Measurements from ENCODE around the gene AIF1.

Gene AIF1

GRCh38 chr6:31662124-31662723, 47.2 kb downstream of the AIF1 start:
- FAIRE-seq: no peak
- TF ChIP-seq PAX5 (IDR thresholded peaks at IDR 0.05; ENCODE audit: insufficient read depth, low read length, severe bottlenecking) (no peak), SPI1 (IDR thresholded peaks at IDR 0.05; ENCODE audit: low read depth, low read length) (no peak), TAF1 (IDR thresholded peaks at IDR 0.05; ENCODE audit: low read depth, low read length) (no peak), POU2F2 (IDR thresholded peaks at IDR 0.05; ENCODE audit: low read depth, low read length) (no peak), POLR2A (IDR thresholded peaks at IDR 0.05; ENCODE audit: low read depth, low read length) (no peak), POLR2AphosphoS5 (IDR thresholded peaks at IDR 0.05; ENCODE audit: low read depth, low read length) (no peak)
- no peak for DNase-seq (ENCODE audit: insufficient read length, low spot score)

GRCh38 chr6:31663126-31663960, 48.3 kb downstream of the AIF1 start:
- DNase-seq (ENCODE audit: insufficient read length, low spot score) (no peak), FAIRE-seq (no peak)
- TF ChIP-seq SPI1 (IDR thresholded peaks at IDR 0.05; ENCODE audit: low read depth, low read length) (no peak), PAX5 (IDR thresholded peaks at IDR 0.05; ENCODE audit: insufficient read depth, low read length, severe bottlenecking) (no peak), TAF1 (IDR thresholded peaks at IDR 0.05; ENCODE audit: low read depth, low read length) (no peak), POU2F2 (IDR thresholded peaks at IDR 0.05; ENCODE audit: low read depth, low read length) (no peak), POLR2AphosphoS5 (IDR thresholded peaks at IDR 0.05; ENCODE audit: low read depth, low read length) (no peak), POLR2A (IDR thresholded peaks at IDR 0.05; ENCODE audit: low read depth, low read length) (no peak)

DNA sequence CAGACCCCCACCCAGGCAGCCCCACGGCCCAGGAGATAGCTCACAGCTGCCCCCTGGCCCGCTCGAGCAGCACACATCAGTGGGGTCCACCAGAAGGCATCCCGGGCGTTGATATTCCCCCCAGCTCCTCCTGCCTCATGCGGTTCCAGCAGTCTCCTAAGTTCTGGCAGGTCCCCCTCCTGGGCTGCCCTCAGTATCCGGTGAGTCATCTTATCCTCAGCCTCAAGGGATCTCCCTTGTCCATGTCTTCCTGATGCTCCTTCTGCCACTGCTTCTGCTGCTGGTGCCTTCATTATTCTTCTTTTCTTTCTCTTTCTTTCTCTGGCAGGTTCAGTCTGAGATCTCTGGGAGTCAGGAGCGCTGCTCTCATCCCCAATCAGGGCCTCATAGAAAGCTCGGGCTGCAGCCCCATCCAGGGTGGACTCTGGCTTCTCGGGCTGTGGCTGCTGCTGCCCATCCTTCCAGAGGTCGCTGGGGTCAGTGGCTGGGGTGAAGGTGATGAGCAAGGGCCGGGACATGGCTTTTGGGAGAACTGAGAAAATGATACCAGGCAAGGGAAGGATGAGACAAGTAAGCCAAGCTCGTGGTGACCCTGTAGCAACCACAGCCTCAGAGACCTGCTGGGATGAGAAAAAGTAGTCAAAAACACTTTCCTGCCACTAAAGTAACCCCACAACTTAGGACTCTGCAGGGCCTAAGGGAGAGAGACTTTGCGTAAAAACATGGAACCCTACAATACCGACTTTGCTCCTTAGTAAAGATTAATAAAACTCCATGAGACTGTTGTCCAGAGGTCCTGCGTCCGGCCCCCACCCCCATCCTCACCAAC, 49.1 kb downstream of the AIF1 start:
- FAIRE-seq: no peak
- DNase-seq (ENCODE audit: insufficient read length, low spot score): no peak
- no peak for TF ChIP-seq POLR2A (IDR thresholded peaks at IDR 0.05; ENCODE audit: low read depth, low read length)
- no peak for TF ChIP-seq POLR2AphosphoS5 (IDR thresholded peaks at IDR 0.05; ENCODE audit: low read depth, low read length)
- TF ChIP-seq SPI1 (IDR thresholded peaks at IDR 0.05; ENCODE audit: low read depth, low read length): no peak
- no peak for TF ChIP-seq POU2F2 (IDR thresholded peaks at IDR 0.05; ENCODE audit: low read depth, low read length)
- TF ChIP-seq TAF1 (IDR thresholded peaks at IDR 0.05; ENCODE audit: low read depth, low read length): no peak
- no peak for TF ChIP-seq PAX5 (IDR thresholded peaks at IDR 0.05; ENCODE audit: insufficient read depth, low read length, severe bottlenecking)

DNA sequence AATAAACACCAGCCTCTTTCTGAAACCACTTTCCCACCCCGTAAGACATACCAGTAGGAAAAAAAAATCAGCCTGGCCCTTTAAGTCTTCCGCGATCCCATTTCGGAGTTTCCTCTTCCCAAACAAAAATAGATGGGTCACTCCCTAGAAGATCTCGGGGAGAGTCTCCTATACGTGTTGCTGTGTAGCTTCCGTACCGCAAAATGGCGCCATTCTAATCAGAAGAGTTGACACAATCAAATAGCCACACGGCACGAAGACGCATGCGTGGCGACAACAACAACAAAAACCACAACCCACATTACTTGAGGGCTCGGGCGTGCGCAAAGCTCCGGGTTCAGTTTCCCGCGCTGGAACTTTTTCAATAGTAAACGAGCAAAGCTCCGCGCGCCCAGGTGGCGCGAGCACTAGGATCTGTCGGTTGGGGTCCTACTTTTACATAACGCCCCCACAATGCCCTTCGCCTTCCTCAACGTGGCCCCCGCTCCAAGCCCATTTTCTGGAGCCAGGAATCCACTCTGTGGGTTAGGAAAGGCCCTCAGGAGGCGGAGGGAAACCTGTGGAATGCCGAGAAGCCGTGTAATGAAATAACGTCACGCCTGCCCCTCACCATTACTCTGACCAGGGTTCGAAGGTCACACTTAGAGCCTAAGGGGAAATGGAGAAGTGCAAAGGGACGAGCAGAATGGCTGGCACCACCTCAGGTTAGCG, 49.9 kb downstream of the AIF1 start, which contains the start of gene GPANK1:
GPANK1 (minus strand) TSS at position 208 of the 711 bp plus-strand sequence. CDS start 519 bp downstream, outside the sequence.
- TF ChIP-seq POU2F2 (IDR thresholded peaks at IDR 0.05; ENCODE audit: low read depth, low read length) (peak; percentile 69; the same call in 1 of the 2 replicates), SPI1 (IDR thresholded peaks at IDR 0.05; ENCODE audit: low read depth, low read length) (peak; percentile 78), PAX5 (IDR thresholded peaks at IDR 0.05; ENCODE audit: insufficient read depth, low read length, severe bottlenecking) (no peak), TAF1 (IDR thresholded peaks at IDR 0.05; ENCODE audit: low read depth, low read length) (peak; percentile 45; the same call in 1 of the 2 replicates)

DNA sequence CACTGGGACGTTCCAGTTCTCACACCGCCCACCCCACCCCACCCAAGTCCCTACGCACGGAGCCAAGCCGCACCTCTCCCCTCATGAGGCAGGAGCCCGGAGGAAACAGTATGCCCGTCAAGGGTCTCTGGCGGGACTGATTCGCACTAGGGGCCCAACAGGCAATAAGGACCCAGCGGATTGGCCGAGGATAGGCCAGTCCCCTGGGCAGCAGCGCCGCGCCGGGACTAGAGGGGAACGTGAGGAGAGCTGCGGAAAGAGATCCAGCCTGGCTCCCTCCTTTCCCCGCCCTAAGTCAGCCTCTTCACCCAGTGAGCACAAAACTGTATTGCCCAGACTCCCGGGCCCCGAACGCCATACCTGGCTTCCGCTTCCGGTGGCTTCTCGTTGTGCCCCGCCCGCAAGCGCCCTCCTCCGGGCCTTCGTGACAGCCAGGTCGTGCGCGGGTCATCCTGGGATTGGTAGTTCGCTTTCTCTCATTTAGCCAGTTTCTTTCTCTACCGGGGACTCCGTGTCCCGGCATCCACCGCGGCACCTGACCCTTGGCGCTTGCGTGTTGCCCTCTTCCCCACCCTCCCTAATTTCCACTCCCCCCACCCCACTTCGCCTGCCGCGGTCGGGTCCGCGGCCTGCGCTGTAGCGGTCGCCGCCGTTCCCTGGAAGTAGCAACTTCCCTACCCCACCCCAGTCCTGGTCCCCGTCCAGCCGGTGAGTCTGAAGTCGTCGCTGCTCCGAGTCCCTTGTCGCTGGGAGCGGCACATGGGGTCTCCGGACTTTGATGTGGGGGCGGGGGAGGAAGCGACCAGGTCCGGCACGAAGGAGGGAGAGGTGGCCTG, 50.7 kb downstream of the AIF1 start, which contains the start of gene CSNK2B:
CSNK2B (plus strand) TSS at position 580 of the 836 bp plus-strand sequence. CDS start 752 bp downstream, outside the sequence.
- FAIRE-seq (peak; percentile 88), DNase-seq (ENCODE audit: insufficient read length, low spot score) (peak; percentile 97)
- peak; percentile 73 for TF ChIP-seq TAF1 (IDR thresholded peaks at IDR 0.05; ENCODE audit: low read depth, low read length)
- no peak for TF ChIP-seq PAX5 (IDR thresholded peaks at IDR 0.05; ENCODE audit: insufficient read depth, low read length, severe bottlenecking)
- peak; percentile 95 for TF ChIP-seq POLR2AphosphoS5 (IDR thresholded peaks at IDR 0.05; ENCODE audit: low read depth, low read length)
- peak; percentile 95 for TF ChIP-seq POLR2A (IDR thresholded peaks at IDR 0.05; ENCODE audit: low read depth, low read length)
- TF ChIP-seq POU2F2 (IDR thresholded peaks at IDR 0.05; ENCODE audit: low read depth, low read length): peak; percentile 44; the same call in 1 of the 2 replicates
- TF ChIP-seq SPI1 (IDR thresholded peaks at IDR 0.05; ENCODE audit: low read depth, low read length): peak; percentile 11; the same call in 1 of the 2 replicates

More for the DNA sequence above, 49.9 kb downstream of the AIF1 start, which contains the start of gene GPANK1:
- DNase-seq (ENCODE audit: insufficient read length, low spot score) (peak; percentile 67), FAIRE-seq (peak; percentile 92)

GRCh38 chr6:31666337-31666965, 51.4 kb downstream of the AIF1 start:
- TF ChIP-seq POLR2A (IDR thresholded peaks at IDR 0.05; ENCODE audit: low read depth, low read length) (no peak), POU2F2 (IDR thresholded peaks at IDR 0.05; ENCODE audit: low read depth, low read length) (no peak), TAF1 (IDR thresholded peaks at IDR 0.05; ENCODE audit: low read depth, low read length) (no peak)

More at GRCh38 chr6:31666337-31666965, 51.4 kb downstream of the AIF1 start:
- DNase-seq (ENCODE audit: insufficient read length, low spot score) (no peak), FAIRE-seq (no peak)
